ENCODE data around the gene HMX3. TPM values are rescaled to one million over a fixed set of nuclear protein-coding genes. Genes with fewer than 3 reads are reported as not detected.

HMX3 gene
- total and polyA plus RNA-seq, 2 donors (not counting 3 experiments of a cell fraction or from before 2014, with no cell fraction given), result not detected

DNA sequence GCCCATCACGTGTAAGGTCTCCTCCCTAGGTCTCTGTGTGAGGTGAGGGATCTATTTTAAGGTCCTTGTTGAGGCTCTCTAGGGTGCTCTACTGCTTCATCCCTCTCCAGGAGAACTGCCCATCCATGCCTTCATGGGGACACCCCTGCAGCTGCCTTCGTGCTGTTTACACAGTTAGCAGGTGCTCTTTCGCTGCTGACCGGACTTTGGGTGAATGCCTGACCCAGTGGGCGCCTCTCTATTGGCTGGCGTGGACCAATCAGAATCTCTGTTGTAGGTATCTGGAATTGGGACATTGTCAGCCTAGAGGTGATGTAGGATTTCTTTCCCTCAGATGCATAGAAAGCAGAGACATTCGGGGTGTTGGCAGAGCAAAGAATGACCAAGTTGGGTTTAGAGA, 38.7 kb upstream of the HMX3 start:
- dilution Hi-C loops (cut with MboI; ENCODE audit: extremely low pct_ligation_motif_present, low sequenced_read_pairs), result no loop called here
- Histone ChIP-seq H3K27me3 (ENCODE audit: control insufficient read depth in 2 of 2, insufficient read depth in 2 of 2, low read length in 2 of 2) (no peaks in the 10 kb centered on the region), H3K4me3 (replicated peaks in 1 of 3; ENCODE audit: insufficient read depth in 1 of 3, low read depth in 1 of 3, low read length in 3 of 3) (no peak overlapping the region), H2AFZ (ENCODE audit: low read depth, low read length) (no peak overlapping the region), H3K79me2 (ENCODE audit: control insufficient read depth, insufficient read depth, low read length) (no peaks in the 10 kb centered on the region), H3K9me3 (replicated peaks; ENCODE audit: control insufficient read depth, insufficient read depth, low read length) (no peaks in the 10 kb centered on the region), H3K9ac (replicated peaks; ENCODE audit: extremely low read depth, insufficient read depth, low read length) (no peak overlapping the region), H3K27ac (ENCODE audit: insufficient read depth, low read depth, low read length) (no peak overlapping the region), H3K9me1 (replicated peaks; ENCODE audit: control insufficient read depth, extremely low read depth, insufficient read depth, low read length) (no peaks in the 10 kb centered on the region), H4K20me1 (replicated peaks; ENCODE audit: control insufficient read depth, extremely low read depth, insufficient read depth, low read length) (no peaks in the 10 kb centered on the region), H3K36me3 (ENCODE audit: control insufficient read depth in 2 of 2, extremely low read depth in 1 of 2, insufficient read depth in 2 of 2, low read length in 2 of 2) (no peaks in the 10 kb centered on the region), H3K4me2 (ENCODE audit: insufficient read depth, low read length) (no peak overlapping the region), H3K4me1 (ENCODE audit: control insufficient read depth, extremely low read depth, insufficient read depth, low read length) (no peaks in the 10 kb centered on the region)
- TF ChIP-seq GATA2 (IDR thresholded peaks at IDR 0.05; ENCODE audit: insufficient read depth, insufficient read length, low read depth, low read length) (no peak), POLR2A (IDR thresholded peaks at IDR 0.05; ENCODE audit: low read depth, low read length) (no peak), MYC (IDR thresholded peaks at IDR 0.05; ENCODE audit: low read depth, low read length) (no peak), POLR2AphosphoS5 (IDR thresholded peaks at IDR 0.05; ENCODE audit: insufficient read depth, low read depth, low read length) (no peak), JUN (IDR thresholded peaks at IDR 0.05; ENCODE audit: borderline replicate concordance, insufficient read depth, insufficient read length, low read depth) (no peak), EZH2 (IDR thresholded peaks at IDR 0.05; ENCODE audit: borderline replicate concordance, low read depth, low read length, severe bottlenecking) (no peak), FOS (IDR thresholded peaks at IDR 0.05; ENCODE audit: borderline replicate concordance, insufficient read depth, low read length) (no peak)
- TF ChIP-seq, protein P1, sequence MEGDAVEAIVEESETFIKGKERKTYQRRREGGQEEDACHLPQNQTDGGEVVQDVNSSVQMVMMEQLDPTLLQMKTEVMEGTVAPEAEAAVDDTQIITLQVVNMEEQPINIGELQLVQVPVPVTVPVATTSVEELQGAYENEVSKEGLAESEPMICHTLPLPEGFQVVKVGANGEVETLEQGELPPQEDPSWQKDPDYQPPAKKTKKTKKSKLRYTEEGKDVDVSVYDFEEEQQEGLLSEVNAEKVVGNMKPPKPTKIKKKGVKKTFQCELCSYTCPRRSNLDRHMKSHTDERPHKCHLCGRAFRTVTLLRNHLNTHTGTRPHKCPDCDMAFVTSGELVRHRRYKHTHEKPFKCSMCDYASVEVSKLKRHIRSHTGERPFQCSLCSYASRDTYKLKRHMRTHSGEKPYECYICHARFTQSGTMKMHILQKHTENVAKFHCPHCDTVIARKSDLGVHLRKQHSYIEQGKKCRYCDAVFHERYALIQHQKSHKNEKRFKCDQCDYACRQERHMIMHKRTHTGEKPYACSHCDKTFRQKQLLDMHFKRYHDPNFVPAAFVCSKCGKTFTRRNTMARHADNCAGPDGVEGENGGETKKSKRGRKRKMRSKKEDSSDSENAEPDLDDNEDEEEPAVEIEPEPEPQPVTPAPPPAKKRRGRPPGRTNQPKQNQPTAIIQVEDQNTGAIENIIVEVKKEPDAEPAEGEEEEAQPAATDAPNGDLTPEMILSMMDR (IDR thresholded peaks at IDR 0.05; ENCODE audit: extremely low read depth in 1 of 2, insufficient read depth in 1 of 2, low read depth in 1 of 2, low read length in 2 of 2), result no peak
- TF ChIP-seq, protein P2, sequence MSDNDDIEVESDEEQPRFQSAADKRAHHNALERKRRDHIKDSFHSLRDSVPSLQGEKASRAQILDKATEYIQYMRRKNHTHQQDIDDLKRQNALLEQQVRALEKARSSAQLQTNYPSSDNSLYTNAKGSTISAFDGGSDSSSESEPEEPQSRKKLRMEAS (IDR thresholded peaks at IDR 0.05; ENCODE audit: insufficient read depth, insufficient read length), result no peak
- no TSS peak for BruUV-seq (replicated peaks)
- FAIRE-seq (no peak), DNase-seq (ENCODE audit: low read depth, low spot score) (no peak)
- intact Hi-C loops (cut with micrococcal nuclease), result no loop called here
- CTCF ChIA-PET, result no interaction called here
- POLR2A ChIA-PET, result no interaction called here
